HCT116 (cell line): ENCODE measurements around the gene WDR20. TPM values are rescaled to one million over a fixed set of nuclear protein-coding genes. Genes with fewer than 3 reads are reported as not detected.

Source experiments
- ATAC-seq: fragments of 200-7000 bp; cut with Tn5 transposase; 2 replicates; pipeline ENCODE4 v1.9.1; 2020; ENCODE audit warnings: mild to moderate bottlenecking, moderate library complexity
- BruUV-seq: library from RNA; stranded (reverse); fragments of 400-500 nt; replicated peaks from 2 replicates; lab custom pipeline; 2021; lab: Mats Ljungman, UMichigan
- CTCF ChIA-PET: fragments of 300-600 bp; sonication (Branson Sonifier 250); formaldehyde crosslinking; loops from one replicate; lab custom pipeline; 2021; ENCODE audit warnings: antibody characterized with exemption; lab: Charles Lee
- POLR2A ChIA-PET: fragments of 300-600, 350-600 bp; sonication (Branson Sonifier 250); formaldehyde crosslinking; loops from one replicate; lab custom pipeline; 2021; ENCODE audit warnings: antibody characterized with exemption; lab: Charles Lee
- RAD21 ChIA-PET, 2 experiments: fragments of 300-600 bp; sonication (Branson Sonifier 250); formaldehyde crosslinking; loops; one replicate each; lab custom pipeline; 2023; ENCODE audit warnings: low total read pairs in 2 of 2; ENCODE audit not compliant: uncharacterized antibody in 2 of 2, unreplicated experiment in 2 of 2, low non-redundant PET in 1 of 2; lab: Charles Lee
- DNase-seq: peaks from one replicate; pipeline ENCODE4 v3.0.0-alpha.2; 2010; ENCODE audit warnings: low read depth, low spot score
- H2AFZ ChIP-seq: fragments of 200-600 bp; shearing (Covaris generic), sonication (generic); 2 replicates; pipeline ENCODE4 v1.6.1; 2017; ENCODE audit warnings: low read depth, mixed run types, mixed read lengths, antibody characterized with exemption, low read length; ENCODE audit not compliant: poor library complexity, severe bottlenecking
- H3K27ac ChIP-seq: 2 replicates; pipeline ENCODE4 v1.5.1; 2012; ENCODE audit warnings: low read depth, low read length
- H3K27me3 ChIP-seq: fragments of 200-600 bp; sonication (generic); 2 replicates; pipeline ENCODE4 v1.6.1; 2016; ENCODE audit warnings: mixed run types, low read length, mixed read lengths; ENCODE audit not compliant: insufficient read depth
- H3K36me3 ChIP-seq, 2 experiments: fragments of 200-500 bp in 1 of 2; fragments of 200-600 bp in 1 of 2; sonication (Bioruptor generic) in 1 of 2; sonication (generic) in 1 of 2; 2 replicates each; pipeline versions ENCODE4 v1.5.1 to v1.6.1; 2014 to 2016; ENCODE audit warnings: low read length in 2 of 2, inconsistent platforms in 1 of 2, mixed read lengths in 1 of 2, mixed run types in 1 of 2; ENCODE audit not compliant: insufficient read depth in 2 of 2, control insufficient read depth in 1 of 2
- H3K4me1 ChIP-seq, 2 experiments: fragments of 200-600 bp in 1 of 2; sonication (generic) in 1 of 2; 2 replicates each; pipeline versions ENCODE4 v1.5.1 to v1.6.1; 2012 to 2017; ENCODE audit warnings: low read length in 2 of 2, inconsistent platforms in 1 of 2, mild to moderate bottlenecking in 1 of 2, mixed read lengths in 1 of 2, mixed run types in 1 of 2, moderate library complexity in 1 of 2; ENCODE audit not compliant: insufficient read depth in 2 of 2, control insufficient read depth in 1 of 2
- H3K4me2 ChIP-seq: fragments of 200-600 bp; sonication (generic); 2 replicates; pipeline ENCODE4 v1.6.1; 2017; ENCODE audit warnings: mixed run types, low read length, mixed read lengths
- H3K4me3 ChIP-seq, 2 experiments: fragments of 200-600 bp in 1 of 2; sonication (generic) in 1 of 2; replicated peaks in 1 of 2; 2 replicates each; pipeline ENCODE4 v1.5.1; 2011 to 2016; ENCODE audit warnings: low read length in 2 of 2, control low read depth in 1 of 2, low read depth in 1 of 2, mild to moderate bottlenecking in 1 of 2, mixed read lengths in 1 of 2, mixed run types in 1 of 2
- H3K79me2 ChIP-seq: fragments of 200-600 bp; sonication (generic); 2 replicates; pipeline ENCODE4 v1.6.1; 2017; ENCODE audit warnings: mild to moderate bottlenecking, mixed run types, low read length, moderate library complexity, mixed read lengths; ENCODE audit not compliant: insufficient read depth
- H3K9ac ChIP-seq: fragments of 200-600 bp; sonication (generic); 2 replicates; pipeline ENCODE4 v1.6.1; 2016; ENCODE audit warnings: low read length, mixed read lengths
- H3K9me2 ChIP-seq: fragments of 200-600 bp; sonication (generic), shearing (Covaris generic); 2 replicates; pipeline ENCODE4 v1.6.1; 2017; ENCODE audit warnings: mixed run types, mild to moderate bottlenecking, moderate library complexity; ENCODE audit not compliant: insufficient read depth
- H3K9me3 ChIP-seq, 2 experiments: fragments of 200-500 bp in 1 of 2; fragments of 200-600 bp in 1 of 2; sonication (Bioruptor generic) in 1 of 2; sonication (generic) in 1 of 2; 2 replicates each; pipeline ENCODE4 v1.6.1; 2014 to 2017; ENCODE audit warnings: low read length in 2 of 2, mixed read lengths in 2 of 2, inconsistent platforms in 1 of 2, low read depth in 1 of 2, mild to moderate bottlenecking in 1 of 2, mixed run types in 1 of 2, moderate library complexity in 1 of 2; ENCODE audit not compliant: control insufficient read depth in 1 of 2, insufficient read depth in 1 of 2
- H4K20me1 ChIP-seq: fragments of 200-600 bp; sonication (generic), shearing (Covaris generic); 2 replicates; pipeline ENCODE4 v1.6.1; 2017; ENCODE audit warnings: mixed run types, mild to moderate bottlenecking, moderate library complexity; ENCODE audit not compliant: insufficient read depth
- ATF3 ChIP-seq: IDR thresholded peaks from 2 replicates; pipeline ENCODE4 v1.6.1; 2012
- CBX3 ChIP-seq: IDR thresholded peaks from 2 replicates; pipeline ENCODE4 v1.6.1; 2012; ENCODE audit warnings: low read depth
- CEBPB ChIP-seq: IDR thresholded peaks from 2 replicates; pipeline ENCODE4 v1.6.1; 2012; ENCODE audit warnings: low read depth
- CTCF ChIP-seq, 3 experiments: fragments of 200-600 bp in 1 of 3; sonication (generic) in 1 of 3; IDR thresholded peaks in 2 of 3; conservative IDR thresholded peaks in 1 of 3; 2 replicates each; pipeline ENCODE4 v1.5.1; 2012 to 2017; ENCODE audit warnings: low read depth in 2 of 3, low read length in 2 of 3, antibody characterized with exemption in 1 of 3, borderline replicate concordance in 1 of 3, control low read depth in 1 of 3, mild to moderate bottlenecking in 1 of 3, mixed read lengths in 1 of 3, mixed run types in 1 of 3, moderate library complexity in 1 of 3; ENCODE audit not compliant: insufficient read depth in 1 of 3
- ELF1 ChIP-seq: IDR thresholded peaks from 2 replicates; pipeline ENCODE4 v1.6.1; 2012; ENCODE audit warnings: low read depth, borderline replicate concordance
- EZH2 ChIP-seq: fragments of 200-600 bp; sonication (generic); IDR thresholded peaks from 2 replicates; pipeline ENCODE4 v1.6.1; 2017; ENCODE audit warnings: antibody characterized with exemption, mixed run types
- FOSL1 ChIP-seq: IDR thresholded peaks from 2 replicates; pipeline ENCODE4 v1.6.1; 2012; ENCODE audit warnings: low read depth
- MAX ChIP-seq: IDR thresholded peaks from 2 replicates; pipeline ENCODE4 v1.6.1; 2012
- POLR2A ChIP-seq: IDR thresholded peaks from 2 replicates; pipeline ENCODE4 v1.7.0; 2011; ENCODE audit warnings: borderline replicate concordance; ENCODE audit not compliant: insufficient read depth, insufficient read length; ENCODE audit errors: extremely low read depth
- RAD21 ChIP-seq: IDR thresholded peaks from 2 replicates; pipeline ENCODE4 v1.6.1; 2012; ENCODE audit warnings: low read depth, mild to moderate bottlenecking
- REST ChIP-seq: IDR thresholded peaks from 2 replicates; pipeline ENCODE4 v1.6.1; 2012; ENCODE audit warnings: low read depth
- SIN3A ChIP-seq: IDR thresholded peaks from 2 replicates; pipeline ENCODE4 v1.6.1; 2012; ENCODE audit warnings: low read depth
- TCF7L2 ChIP-seq: IDR thresholded peaks from 2 replicates; pipeline ENCODE4 v1.7.0; 2011; ENCODE audit warnings: borderline replicate concordance, inconsistent platforms; ENCODE audit not compliant: insufficient read depth, insufficient read length; ENCODE audit errors: extremely low read depth
- YY1 ChIP-seq: IDR thresholded peaks from 2 replicates; pipeline ENCODE4 v1.6.1; 2011; ENCODE audit warnings: low read length, low read depth, moderate library complexity, mild to moderate bottlenecking; ENCODE audit not compliant: insufficient replicate concordance; ENCODE audit errors: extremely low read depth
- intact Hi-C: fragments of 100-400 bp; cut with micrococcal nuclease; formaldehyde crosslinking; loops from 2 replicates; pipeline ENCODE4 v1.10.0; 2022
- total RNA-seq: library from RNA; stranded (reverse); gene quantifications from one replicate; pipeline ENCODE4 v1.2.1, GENCODE V29; 2021; ENCODE audit not compliant: unreplicated experiment

Gene WDR20
- total RNA-seq, 1 experiment from 2014 or later = 21.1 TPM

GRCh38 chr14:102090713-102091112, 49.0 kb upstream of the WDR20 start:
- POLR2A ChIA-PET = interaction anchor here (1.0 kb wide), 1 partner anchor 19 kb away, joined by 3 read pairs; no protein-coding TSS in a partner anchor
- Histone ChIP-seq H2AFZ (no peak overlapping the region), H3K9me3 (no peaks in the 10 kb centered on the region), H3K4me3 (no peak overlapping the region)
- RAD21 ChIA-PET = no interaction called here
- no TSS peak for BruUV-seq
- intact Hi-C loops = no loop called here
- TF ChIP-seq EZH2 (no peak), ELF1 (no peak), TCF7L2 (no peak), CBX3 (no peak), RAD21 (no peak), POLR2A (no peak), CTCF (IDR thresholded peaks at IDR 0.05 in 2 of 3, conservative IDR thresholded peaks at IDR 0.05 in 1 of 3; ENCODE audit: borderline replicate concordance in 1 of 3, insufficient read depth in 1 of 3, low read depth in 2 of 3, low read length in 2 of 3) (no peak), MAX (no peak)
- TF ChIP-seq, all 23 proteins: peak for 0
- H3K4me2 ChIP-seq = no peak overlapping the region
- H3K27me3 ChIP-seq = no peaks in the 10 kb centered on the region
- no peaks in the 10 kb centered on the region for H3K9me2 ChIP-seq
- no peak overlapping the region for H3K27ac ChIP-seq
- peaks cover 14 to 34% of the 10 kb centered on the region in 2 experiments for H3K4me1 ChIP-seq
- H3K79me2 ChIP-seq = peaks cover 17% of the 10 kb centered on the region
- CTCF ChIA-PET = no interaction called here
- no peak overlapping the region for H3K9ac ChIP-seq
- peaks cover 0 to 6% of the 10 kb centered on the region in 2 experiments; a peak in 1 of 4 replicates for H3K36me3 ChIP-seq
- DNase-seq = no peak
- ATAC-seq = no peak
- no peaks in the 10 kb centered on the region; the same call in 1 of the 2 replicates for H4K20me1 ChIP-seq

- intact Hi-C loops = no loop called here
- CTCF ChIA-PET = no interaction called here
- POLR2A ChIA-PET = no interaction called here
- H3K27me3 ChIP-seq = no peaks in the 10 kb centered on the region
- RAD21 ChIA-PET = no interaction called here
- no peak overlapping the region for H3K9ac ChIP-seq
- H3K9me2 ChIP-seq = no peaks in the 10 kb centered on the region
- DNase-seq (no peak), ATAC-seq (no peak)
- no peaks in the 10 kb centered on the region for H3K9me3 ChIP-seq
- no peaks in the 10 kb centered on the region for H3K36me3 ChIP-seq
- no peak overlapping the region for H3K4me3 ChIP-seq
- no peak overlapping the region for H3K27ac ChIP-seq
- H3K79me2 ChIP-seq = peaks cover 5% of the 10 kb centered on the region; the same call in 1 of the 2 replicates
- BruUV-seq = no TSS peak
- no peak overlapping the region for H3K4me2 ChIP-seq
- no peak overlapping the region for H2AFZ ChIP-seq
- peaks cover 32 to 46% of the 10 kb centered on the region in 2 experiments for H3K4me1 ChIP-seq
- no peaks in the 10 kb centered on the region for H4K20me1 ChIP-seq
- TF ChIP-seq POLR2A = no peak
- TF ChIP-seq FOSL1 = no peak
- TF ChIP-seq CEBPB = no peak
- no peak for TF ChIP-seq REST
- TF ChIP-seq ATF3 = no peak
- no peak for TF ChIP-seq SIN3A
- TF ChIP-seq YY1 = no peak
- no peak for TF ChIP-seq RAD21
- no peak for TF ChIP-seq CBX3
These were observed 46.9 kb upstream of the WDR20 start for GRCh38 chr14:102092806-102093205.
